SH-SY5Y (cell line): ENCODE measurements around the gene COG6.

Experiments
- GATA2 ChIP-seq: IDR thresholded peaks from 2 replicates; pipeline ENCODE4 v1.6.1; 2011; ENCODE audit warnings: mild to moderate bottlenecking, low read depth, low read length
- GATA3 ChIP-seq: IDR thresholded peaks from 2 replicates; pipeline ENCODE4 v1.6.1; 2011; ENCODE audit warnings: low read depth, mild to moderate bottlenecking, low read length, moderate library complexity

GRCh38 chr13:39777021-39777420 is 121.6 kb downstream of the COG6 start:
- no peak for TF ChIP-seq GATA2
- no peak for TF ChIP-seq GATA3
